ENCODE results near the gene BCL2L1. TPM values are rescaled to one million over a fixed set of nuclear protein-coding genes. Genes with fewer than 3 reads are reported as not detected.

The BCL2L1 gene
- total and polyA plus RNA-seq, 10 of the 15 experiments (the other 5 are each of a cell fraction or from before 2014, with no cell fraction given): 0.63 to 67.7 (median 43.6) TPM

- Histone ChIP-seq H3K4me1 (ENCODE audit: control insufficient read depth, insufficient read depth, low read length) (peaks cover 2% of the 10 kb centered on the region), H3K4me3 (no peak overlapping the region), H3K27ac (ENCODE audit: control insufficient read depth, insufficient read depth) (no peak overlapping the region), H4K20me1 (ENCODE audit: control insufficient read depth, insufficient read depth) (no peaks in the 10 kb centered on the region), H2AFZ (ENCODE audit: control insufficient read depth, low read depth, low read length) (no peak overlapping the region), H3K4me2 (ENCODE audit: control insufficient read depth, insufficient read depth) (no peak overlapping the region), H3K9me3 (replicated peaks; ENCODE audit: control insufficient read depth, insufficient read depth, low read length) (no peaks in the 10 kb centered on the region), H3K9ac (ENCODE audit: control insufficient read depth, insufficient read depth, low read length) (no peak overlapping the region), H3K36me3 (ENCODE audit: control insufficient read depth in 2 of 2, insufficient read depth in 2 of 2, low read length in 1 of 2) (no peaks in the 10 kb centered on the region), H3K79me2 (ENCODE audit: control insufficient read depth, insufficient read depth, low read length) (no peaks in the 10 kb centered on the region), H3K27me3 (replicated peaks in 1 of 2; ENCODE audit: control insufficient read depth in 2 of 2, insufficient read depth in 2 of 2, low read length in 1 of 2) (no peaks in the 10 kb centered on the region)
- in situ Hi-C loops (cut with MboI) (no loop called here), intact Hi-C loops (cut with micrococcal nuclease; ENCODE audit: unreplicated experiment) (no loop called here)
- 61% methylated on average over 8 of the region's 8 CpGs for WGBS (ENCODE audit: insufficient coverage, insufficient replicate concordance, low lambda C conversion rate, missing lambda C conversion rate)
- ChIA-PET POLR2A (no interaction called here), CTCF (interaction anchor here (2.7 kb wide), 1 partner anchor 10 kb away, joined by 14 read pairs; no protein-coding TSS in a partner anchor), SMC1A (ENCODE audit: uncharacterized antibody, unreplicated experiment) (interaction anchor here (1.0 to 1.6 kb wide), 2 partner anchors 15 to 79 kb away, joined by 3 read pairs; no protein-coding TSS in a partner anchor), RAD21 (ENCODE audit: unreplicated experiment) (interaction anchor here (0.8 kb wide), 1 partner anchor 11 kb away, joined by 3 read pairs; no protein-coding TSS in a partner anchor)
- BruUV-seq (replicated peaks): no TSS peak
- DNase-seq (ENCODE audit: low read depth, low spot score) (no peak), FAIRE-seq (no peak), ATAC-seq (no peak)
- no peak for TF ChIP-seq SUZ12 (IDR thresholded peaks at IDR 0.05; ENCODE audit: unreplicated experiment)
- TF ChIP-seq, protein P1, sequence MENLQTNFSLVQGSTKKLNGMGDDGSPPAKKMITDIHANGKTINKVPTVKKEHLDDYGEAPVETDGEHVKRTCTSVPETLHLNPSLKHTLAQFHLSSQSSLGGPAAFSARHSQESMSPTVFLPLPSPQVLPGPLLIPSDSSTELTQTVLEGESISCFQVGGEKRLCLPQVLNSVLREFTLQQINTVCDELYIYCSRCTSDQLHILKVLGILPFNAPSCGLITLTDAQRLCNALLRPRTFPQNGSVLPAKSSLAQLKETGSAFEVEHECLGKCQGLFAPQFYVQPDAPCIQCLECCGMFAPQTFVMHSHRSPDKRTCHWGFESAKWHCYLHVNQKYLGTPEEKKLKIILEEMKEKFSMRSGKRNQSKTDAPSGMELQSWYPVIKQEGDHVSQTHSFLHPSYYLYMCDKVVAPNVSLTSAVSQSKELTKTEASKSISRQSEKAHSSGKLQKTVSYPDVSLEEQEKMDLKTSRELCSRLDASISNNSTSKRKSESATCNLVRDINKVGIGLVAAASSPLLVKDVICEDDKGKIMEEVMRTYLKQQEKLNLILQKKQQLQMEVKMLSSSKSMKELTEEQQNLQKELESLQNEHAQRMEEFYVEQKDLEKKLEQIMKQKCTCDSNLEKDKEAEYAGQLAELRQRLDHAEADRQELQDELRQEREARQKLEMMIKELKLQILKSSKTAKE (IDR thresholded peaks at IDR 0.05; ENCODE audit: low read depth, poor library complexity, severe bottlenecking): no peak
- no peak for TF ChIP-seq SRF (IDR thresholded peaks at IDR 0.05; ENCODE audit: low read depth in 2 of 2, low read length in 2 of 2)
- no peak for TF ChIP-seq KLF5 (IDR thresholded peaks at IDR 0.05; ENCODE audit: partially characterized antibody)
- no peak for TF ChIP-seq SMARCA5 (IDR thresholded peaks at IDR 0.05)
- no peak for TF ChIP-seq CEBPB (IDR thresholded peaks at IDR 0.05; ENCODE audit: borderline replicate concordance in 1 of 2, low read depth in 2 of 2, low read length in 2 of 2)
- TF ChIP-seq YBX1 (IDR thresholded peaks at IDR 0.05): no peak
- TF ChIP-seq, protein P2, sequence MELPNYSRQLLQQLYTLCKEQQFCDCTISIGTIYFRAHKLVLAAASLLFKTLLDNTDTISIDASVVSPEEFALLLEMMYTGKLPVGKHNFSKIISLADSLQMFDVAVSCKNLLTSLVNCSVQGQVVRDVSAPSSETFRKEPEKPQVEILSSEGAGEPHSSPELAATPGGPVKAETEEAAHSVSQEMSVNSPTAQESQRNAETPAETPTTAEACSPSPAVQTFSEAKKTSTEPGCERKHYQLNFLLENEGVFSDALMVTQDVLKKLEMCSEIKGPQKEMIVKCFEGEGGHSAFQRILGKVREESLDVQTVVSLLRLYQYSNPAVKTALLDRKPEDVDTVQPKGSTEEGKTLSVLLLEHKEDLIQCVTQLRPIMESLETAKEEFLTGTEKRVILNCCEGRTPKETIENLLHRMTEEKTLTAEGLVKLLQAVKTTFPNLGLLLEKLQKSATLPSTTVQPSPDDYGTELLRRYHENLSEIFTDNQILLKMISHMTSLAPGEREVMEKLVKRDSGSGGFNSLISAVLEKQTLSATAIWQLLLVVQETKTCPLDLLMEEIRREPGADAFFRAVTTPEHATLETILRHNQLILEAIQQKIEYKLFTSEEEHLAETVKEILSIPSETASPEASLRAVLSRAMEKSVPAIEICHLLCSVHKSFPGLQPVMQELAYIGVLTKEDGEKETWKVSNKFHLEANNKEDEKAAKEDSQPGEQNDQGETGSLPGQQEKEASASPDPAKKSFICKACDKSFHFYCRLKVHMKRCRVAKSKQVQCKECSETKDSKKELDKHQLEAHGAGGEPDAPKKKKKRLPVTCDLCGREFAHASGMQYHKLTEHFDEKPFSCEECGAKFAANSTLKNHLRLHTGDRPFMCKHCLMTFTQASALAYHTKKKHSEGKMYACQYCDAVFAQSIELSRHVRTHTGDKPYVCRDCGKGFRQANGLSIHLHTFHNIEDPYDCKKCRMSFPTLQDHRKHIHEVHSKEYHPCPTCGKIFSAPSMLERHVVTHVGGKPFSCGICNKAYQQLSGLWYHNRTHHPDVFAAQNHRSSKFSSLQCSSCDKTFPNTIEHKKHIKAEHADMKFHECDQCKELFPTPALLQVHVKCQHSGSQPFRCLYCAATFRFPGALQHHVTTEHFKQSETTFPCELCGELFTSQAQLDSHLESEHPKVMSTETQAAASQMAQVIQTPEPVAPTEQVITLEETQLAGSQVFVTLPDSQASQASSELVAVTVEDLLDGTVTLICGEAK (IDR thresholded peaks at IDR 0.05; ENCODE audit: borderline replicate concordance): no peak
- TF ChIP-seq, protein P3, sequence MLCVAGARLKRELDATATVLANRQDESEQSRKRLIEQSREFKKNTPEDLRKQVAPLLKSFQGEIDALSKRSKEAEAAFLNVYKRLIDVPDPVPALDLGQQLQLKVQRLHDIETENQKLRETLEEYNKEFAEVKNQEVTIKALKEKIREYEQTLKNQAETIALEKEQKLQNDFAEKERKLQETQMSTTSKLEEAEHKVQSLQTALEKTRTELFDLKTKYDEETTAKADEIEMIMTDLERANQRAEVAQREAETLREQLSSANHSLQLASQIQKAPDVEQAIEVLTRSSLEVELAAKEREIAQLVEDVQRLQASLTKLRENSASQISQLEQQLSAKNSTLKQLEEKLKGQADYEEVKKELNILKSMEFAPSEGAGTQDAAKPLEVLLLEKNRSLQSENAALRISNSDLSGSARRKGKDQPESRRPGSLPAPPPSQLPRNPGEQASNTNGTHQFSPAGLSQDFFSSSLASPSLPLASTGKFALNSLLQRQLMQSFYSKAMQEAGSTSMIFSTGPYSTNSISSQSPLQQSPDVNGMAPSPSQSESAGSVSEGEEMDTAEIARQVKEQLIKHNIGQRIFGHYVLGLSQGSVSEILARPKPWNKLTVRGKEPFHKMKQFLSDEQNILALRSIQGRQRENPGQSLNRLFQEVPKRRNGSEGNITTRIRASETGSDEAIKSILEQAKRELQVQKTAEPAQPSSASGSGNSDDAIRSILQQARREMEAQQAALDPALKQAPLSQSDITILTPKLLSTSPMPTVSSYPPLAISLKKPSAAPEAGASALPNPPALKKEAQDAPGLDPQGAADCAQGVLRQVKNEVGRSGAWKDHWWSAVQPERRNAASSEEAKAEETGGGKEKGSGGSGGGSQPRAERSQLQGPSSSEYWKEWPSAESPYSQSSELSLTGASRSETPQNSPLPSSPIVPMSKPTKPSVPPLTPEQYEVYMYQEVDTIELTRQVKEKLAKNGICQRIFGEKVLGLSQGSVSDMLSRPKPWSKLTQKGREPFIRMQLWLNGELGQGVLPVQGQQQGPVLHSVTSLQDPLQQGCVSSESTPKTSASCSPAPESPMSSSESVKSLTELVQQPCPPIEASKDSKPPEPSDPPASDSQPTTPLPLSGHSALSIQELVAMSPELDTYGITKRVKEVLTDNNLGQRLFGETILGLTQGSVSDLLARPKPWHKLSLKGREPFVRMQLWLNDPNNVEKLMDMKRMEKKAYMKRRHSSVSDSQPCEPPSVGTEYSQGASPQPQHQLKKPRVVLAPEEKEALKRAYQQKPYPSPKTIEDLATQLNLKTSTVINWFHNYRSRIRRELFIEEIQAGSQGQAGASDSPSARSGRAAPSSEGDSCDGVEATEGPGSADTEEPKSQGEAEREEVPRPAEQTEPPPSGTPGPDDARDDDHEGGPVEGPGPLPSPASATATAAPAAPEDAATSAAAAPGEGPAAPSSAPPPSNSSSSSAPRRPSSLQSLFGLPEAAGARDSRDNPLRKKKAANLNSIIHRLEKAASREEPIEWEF (IDR thresholded peaks at IDR 0.05; ENCODE audit: insufficient replicate concordance, low read depth, low read length): no peak
- TF ChIP-seq SMAD1 (IDR thresholded peaks at IDR 0.05; ENCODE audit: low read depth, partially characterized antibody): no peak
- no peak for TF ChIP-seq ASH2L (IDR thresholded peaks at IDR 0.05; ENCODE audit: borderline replicate concordance, low read depth)
These were observed 78.0 kb downstream of the BCL2L1 start for GRCh38 chr20:31644701-31645100.
